SU-DHL-6 (cell line): ENCODE data around the gene SURF6.
"Not testable (repeated sequence)": the region's sequence is repeated elsewhere in the genome, so short reads cannot be mapped to it uniquely, and the experiment has no call there.

Source experiments
- CTCF ChIP-seq: fragments of 200-600 bp; sonication (generic); IDR thresholded peaks from one replicate; pipeline ENCODE4 v1.5.1; 2017; ENCODE audit warnings: antibody characterized with exemption, mild to moderate bottlenecking, low read length, moderate library complexity; ENCODE audit not compliant: insufficient read depth, poor library complexity, severe bottlenecking
- EZH2phosphoT487 ChIP-seq: fragments of 200-600 bp; sonication (generic), shearing (Covaris generic); conservative IDR thresholded peaks from 2 replicates; pipeline ENCODE4 v1.6.1; 2018; ENCODE audit warnings: mild to moderate bottlenecking, antibody characterized with exemption, low read length, moderate library complexity, mixed read lengths

DNA sequence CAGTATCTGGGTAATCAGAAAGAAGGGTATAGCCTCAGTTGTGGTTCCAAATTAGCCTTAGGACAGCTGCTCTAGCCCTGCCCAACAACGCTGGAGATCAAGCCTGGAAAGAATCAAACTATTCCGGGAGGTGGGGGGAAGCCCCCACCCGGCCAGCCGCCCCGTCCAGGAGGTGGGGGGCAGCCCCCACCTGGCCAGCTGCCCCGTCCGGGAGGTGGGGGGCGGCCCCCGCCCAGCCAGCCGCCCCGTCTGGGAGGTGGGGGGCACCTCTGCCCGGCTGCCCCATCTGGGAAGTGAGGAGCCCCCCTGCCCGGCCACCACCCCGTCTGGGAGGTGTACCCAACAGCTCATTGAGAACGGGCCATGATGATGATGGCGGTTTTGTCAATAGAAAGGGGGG, 36.0 kb downstream of the SURF6 start:
- TF ChIP-seq CTCF, EZH2phosphoT487: not testable (repeated sequence)
